ENCODE results near the gene PAPPA.

The PAPPA gene

DNA sequence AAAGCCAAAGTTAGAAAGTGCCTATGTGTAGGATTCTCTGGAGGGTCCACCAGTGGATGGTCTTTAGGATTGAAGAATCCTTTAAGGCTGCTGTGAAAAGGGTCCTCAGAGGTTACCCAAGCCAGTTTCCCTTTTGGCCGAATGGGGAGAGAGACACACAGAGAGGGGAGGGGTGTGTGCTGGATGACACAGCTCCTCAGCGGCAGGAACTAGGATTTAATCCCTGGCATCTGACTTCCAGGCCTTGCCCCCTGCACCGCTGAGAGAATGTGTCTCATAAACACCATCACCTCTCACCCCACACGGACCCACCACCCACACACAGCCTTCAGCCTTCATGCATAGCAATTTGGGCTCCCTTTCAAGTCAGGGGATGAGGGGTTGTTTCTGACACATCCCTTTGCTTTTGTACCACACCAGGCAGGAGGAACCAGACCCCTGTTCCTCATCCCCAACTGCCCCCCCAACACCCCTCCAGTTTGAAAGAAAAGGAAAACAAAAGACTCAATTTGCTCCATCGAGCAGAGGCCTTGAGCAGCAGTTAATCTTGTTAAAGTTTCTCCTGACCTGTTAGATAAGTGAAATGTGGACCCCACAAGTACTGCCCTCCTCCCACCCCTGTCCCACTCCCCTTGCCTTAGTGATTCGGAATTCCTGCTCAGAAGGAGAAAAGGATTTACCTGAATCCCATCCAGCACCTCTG is 4.0 kb downstream of the PAPPA start:
- H3K36me3 ChIP-seq (replicated peaks): peaks cover 44% of the 10 kb centered on the region
- no peak for TF ChIP-seq CTCF (IDR thresholded peaks at IDR 0.05; ENCODE audit: low read depth, low read length, missing control alignments)
- H3K27me3 ChIP-seq (replicated peaks): no peaks in the 10 kb centered on the region
- peak overlapping the region; percentile 88 for H3K4me3 ChIP-seq (ENCODE audit: low read depth, low read length)
- in situ Hi-C loops (cut with HindIII; ENCODE audit: low pct_ligation_motif_present, low sequenced_read_pairs): no loop called here
- peak; percentile 58 for DNase-seq
- peak overlapping the region; percentile 97 for H3K27ac ChIP-seq

GRCh38 chr9:116160676-116161571 is 7.3 kb downstream of the PAPPA start:
- in situ Hi-C loops (cut with HindIII; ENCODE audit: low pct_ligation_motif_present, low sequenced_read_pairs): no loop called here
- Histone ChIP-seq H3K4me3 (ENCODE audit: low read depth, low read length) (no peak overlapping the region), H3K27me3 (replicated peaks) (no peaks in the 10 kb centered on the region), H3K27ac (no peak overlapping the region), H3K36me3 (replicated peaks) (peaks cover 50% of the 10 kb centered on the region)
- no peak for TF ChIP-seq CTCF (IDR thresholded peaks at IDR 0.05; ENCODE audit: low read depth, low read length, missing control alignments)
- DNase-seq: no peak

DNA sequence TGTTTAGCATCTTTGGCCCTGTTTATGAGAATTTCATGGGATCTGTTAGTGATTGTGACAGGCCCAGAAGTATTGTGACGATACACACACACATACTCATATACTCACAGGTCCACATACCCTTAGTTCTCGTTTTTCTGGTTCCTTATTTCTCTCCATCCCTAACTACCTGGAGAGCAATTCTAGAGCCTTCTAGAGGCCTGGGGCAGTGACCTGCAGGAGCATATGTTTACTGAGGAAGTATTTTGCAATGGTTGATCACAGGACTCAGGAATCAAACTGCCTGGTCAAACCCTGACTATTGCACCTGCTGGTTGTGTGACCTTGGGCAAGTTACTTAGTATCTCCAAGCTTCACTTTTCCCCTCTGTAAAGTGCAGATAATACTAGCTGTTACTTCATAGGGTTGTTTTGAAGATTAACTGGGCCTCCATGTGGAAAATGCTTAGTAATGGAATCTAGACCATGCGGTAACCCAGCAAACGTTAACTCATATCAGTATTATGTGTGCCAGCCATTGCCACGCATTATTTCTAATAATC is 8.7 kb downstream of the PAPPA start:
- in situ Hi-C loops (cut with HindIII; ENCODE audit: low pct_ligation_motif_present, low sequenced_read_pairs): no loop called here
- no peak for TF ChIP-seq CTCF (IDR thresholded peaks at IDR 0.05; ENCODE audit: low read depth, low read length, missing control alignments)
- Histone ChIP-seq H3K4me3 (ENCODE audit: low read depth, low read length) (no peak overlapping the region), H3K27ac (no peak overlapping the region), H3K27me3 (replicated peaks) (no peaks in the 10 kb centered on the region), H3K36me3 (replicated peaks) (peaks cover 60% of the 10 kb centered on the region)
- DNase-seq: no peak

GRCh38 chr9:116163293-116164055 is 9.9 kb downstream of the PAPPA start:
- no peak for DNase-seq
- peaks cover 63% of the 10 kb centered on the region for H3K36me3 ChIP-seq (replicated peaks)
- in situ Hi-C loops (cut with HindIII; ENCODE audit: low pct_ligation_motif_present, low sequenced_read_pairs): no loop called here

More at GRCh38 chr9:116163293-116164055, 9.9 kb downstream of the PAPPA start:
- Histone ChIP-seq H3K4me3 (ENCODE audit: low read depth, low read length) (no peak overlapping the region), H3K27ac (no peak overlapping the region), H3K27me3 (replicated peaks) (no peaks in the 10 kb centered on the region)
- peak; percentile 66 for TF ChIP-seq CTCF (IDR thresholded peaks at IDR 0.05; ENCODE audit: low read depth, low read length, missing control alignments)

Data from brain microvascular endothelial cell (primary cell).